ENCODE results near the gene GRWD1.
A peak's percentile ranks its signal among the peaks of the same experiment; 100 is the strongest.

GRWD1 gene

GRCh38 chr19:48424694-48425219 lies 21.0 kb upstream of the GRWD1 start:
- peak; percentile 84 for DNase-seq

DNA sequence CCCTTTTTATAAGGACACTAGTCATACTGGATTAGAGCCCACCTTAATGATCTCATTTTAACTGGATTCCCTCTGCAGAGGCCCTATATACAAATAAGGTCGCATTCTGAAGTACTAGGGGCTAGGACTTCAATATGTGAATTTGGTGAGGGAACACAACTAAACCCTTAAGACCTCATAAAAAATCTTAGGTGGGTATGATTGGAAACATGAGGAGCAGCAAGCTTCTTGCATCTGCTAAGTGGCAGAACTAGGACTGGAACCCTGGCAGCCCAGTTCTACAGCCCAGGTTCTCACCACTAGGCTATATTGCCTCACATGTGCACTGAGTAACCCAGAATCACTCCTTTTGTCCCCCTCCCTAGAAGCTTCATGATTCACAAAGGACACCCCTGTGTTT lies 17.1 kb upstream of the GRWD1 start:
- DNase-seq, result no peak

- no peak for DNase-seq
Observed at GRCh38 chr19:48433337-48433736, 12.4 kb upstream of the GRWD1 start.

DNA sequence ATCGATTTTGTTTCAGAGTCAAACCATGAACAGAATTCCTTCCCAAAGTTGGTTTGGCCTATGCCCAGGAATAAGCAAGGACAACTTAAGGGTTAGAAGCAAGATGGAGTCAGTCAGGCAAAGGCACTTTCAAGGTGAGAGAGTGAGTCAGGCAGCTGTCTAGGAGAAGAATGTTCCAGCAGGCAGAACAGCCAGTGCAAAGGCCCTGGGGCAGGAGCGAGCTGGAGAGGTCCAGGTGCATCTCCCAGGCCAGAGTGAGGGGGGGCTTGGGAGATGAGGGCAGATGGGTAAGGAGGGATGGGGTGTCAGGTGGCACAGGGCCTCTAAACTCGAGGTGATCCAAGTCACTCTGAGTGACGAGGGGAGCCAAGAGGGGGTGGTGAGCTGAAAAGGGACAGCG lies 9.2 kb upstream of the GRWD1 start:
- no peak for DNase-seq

GRCh38 chr19:48441360-48442050 lies 4.3 kb upstream of the GRWD1 start:
- DNase-seq, result no peak

GRCh38 chr19:48442116-48443035 lies 3.4 kb upstream of the GRWD1 start:
- no peak for DNase-seq

DNA sequence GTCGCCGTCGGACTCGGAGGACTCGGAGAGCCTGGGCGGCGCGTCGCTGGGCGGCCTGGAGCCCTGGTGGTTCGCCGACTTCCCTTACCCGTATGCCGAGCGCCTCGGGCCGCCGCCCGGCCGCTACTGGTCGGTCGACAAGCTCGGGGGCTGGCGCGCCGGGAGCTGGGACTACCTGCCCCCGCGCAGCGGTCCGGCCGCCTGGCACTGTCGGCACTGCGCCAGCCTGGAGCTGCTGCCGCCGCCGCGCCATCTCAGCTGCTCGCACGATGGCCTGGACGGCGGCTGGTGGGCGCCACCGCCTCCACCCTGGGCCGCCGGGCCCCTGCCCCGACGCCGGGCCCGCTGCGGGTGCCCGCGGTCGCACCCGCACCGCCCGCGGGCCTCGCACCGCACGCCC lies 2.5 kb upstream of the GRWD1 start:
- DNase-seq, result no peak

GRCh38 chr19:48443731-48444128 lies 2.1 kb upstream of the GRWD1 start:
- no peak for DNase-seq

- DNase-seq, result no peak
Observed at GRCh38 chr19:48444129-48444935, 1.5 kb upstream of the GRWD1 start.

GRCh38 chr19:48444936-48445200 lies 915 bp upstream of the GRWD1 start:
- DNase-seq, result no peak

DNA sequence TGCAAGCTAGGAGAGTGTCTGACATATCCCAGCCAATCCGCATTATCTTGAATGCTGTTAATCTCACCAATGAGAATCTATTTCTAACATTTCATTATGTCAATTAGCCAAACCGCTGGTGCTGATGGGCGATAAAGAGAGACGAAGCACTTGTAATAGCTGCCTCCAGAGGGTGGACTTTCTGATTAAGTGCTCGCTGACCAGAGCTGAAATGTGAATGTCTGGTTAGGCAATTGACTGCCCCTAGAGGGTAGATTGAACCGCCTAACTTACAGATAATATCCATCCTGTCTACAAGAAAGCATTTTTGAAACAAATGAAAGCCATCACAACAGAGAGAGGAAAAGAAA lies 552 bp upstream of the GRWD1 start:
- peak; percentile 92 for DNase-seq

DNA sequence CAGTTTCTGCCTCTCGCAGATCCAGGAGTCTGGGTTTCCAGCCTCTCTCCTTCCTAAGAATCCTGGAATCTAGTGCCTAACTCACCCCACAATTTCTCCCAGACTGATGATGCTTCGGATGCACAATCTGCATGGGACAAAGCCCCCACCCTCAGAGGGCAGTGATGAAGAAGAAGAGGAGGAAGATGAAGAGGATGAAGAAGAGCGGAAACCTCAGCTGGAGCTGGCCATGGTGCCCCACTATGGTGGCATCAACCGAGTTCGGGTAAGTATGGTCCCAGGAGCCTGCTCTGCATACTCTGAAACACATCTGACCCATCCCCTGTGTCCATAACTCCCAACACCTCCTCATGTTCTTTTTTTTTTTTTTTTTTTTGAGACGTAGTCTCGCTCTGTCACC lies 796 bp downstream of the GRWD1 start:
- DNase-seq, result no peak

DNA sequence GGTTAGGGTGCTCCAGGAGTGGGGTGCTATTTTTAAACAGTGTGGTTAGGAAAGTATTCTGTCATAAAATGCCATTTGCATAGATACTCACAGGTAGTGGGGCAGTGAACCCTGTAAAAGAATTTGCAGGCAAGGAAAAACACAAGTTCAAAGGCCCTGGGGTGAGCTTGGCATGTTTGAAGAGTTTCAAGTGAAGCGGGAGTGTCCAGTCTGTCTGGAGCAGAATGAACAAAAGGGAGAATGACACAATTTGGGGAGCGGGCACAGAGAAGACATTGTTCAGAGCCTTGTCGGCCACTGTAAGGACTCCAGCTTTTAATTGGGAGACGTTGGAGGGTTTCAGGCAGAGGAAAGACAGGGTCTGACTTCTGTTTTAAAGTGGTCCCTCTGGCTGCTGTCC lies 2.8 kb downstream of the GRWD1 start:
- DNase-seq, result no peak

- no peak for DNase-seq
Observed at GRCh38 chr19:48450441-48450840, 4.7 kb downstream of the GRWD1 start.

GRCh38 chr19:48450863-48451262 lies 5.1 kb downstream of the GRWD1 start:
- no peak for DNase-seq

GRCh38 chr19:48451624-48452023 lies 5.8 kb downstream of the GRWD1 start:
- no peak for DNase-seq

GRCh38 chr19:48452289-48453190 lies 6.8 kb downstream of the GRWD1 start:
- DNase-seq, result no peak

DNA sequence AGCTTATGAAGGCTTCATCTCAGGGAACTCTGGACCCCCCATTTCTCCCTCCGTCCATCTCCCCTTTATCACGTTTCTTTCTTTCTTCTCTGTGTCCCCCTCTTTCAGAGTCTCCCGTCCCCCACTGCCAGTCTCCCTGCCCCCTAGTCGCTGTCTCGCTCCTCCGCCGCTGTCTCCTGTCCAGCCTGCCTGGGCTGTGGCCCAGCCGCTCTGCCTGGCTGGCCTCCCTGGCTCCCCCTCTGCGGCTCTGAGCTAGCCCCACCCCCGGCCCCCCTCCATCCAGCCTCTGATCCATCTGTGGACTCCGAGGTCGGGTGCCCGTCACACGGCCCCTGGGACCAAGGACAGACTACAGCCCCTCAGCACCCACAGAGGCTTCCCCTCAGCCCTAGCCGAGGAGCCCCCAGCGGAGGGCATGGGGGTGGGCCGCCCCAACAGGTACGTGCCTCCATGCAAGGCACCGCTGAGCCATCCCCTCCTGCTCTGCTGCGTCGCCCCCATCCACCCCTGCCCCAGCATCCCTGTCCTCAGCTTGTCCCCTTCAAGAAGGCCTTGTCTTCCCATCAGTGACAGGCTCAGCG lies 8.5 kb downstream of the GRWD1 start:
- DNase-seq, result no peak

GRCh38 chr19:48455171-48455907 lies 9.6 kb downstream of the GRWD1 start, which contains the start of gene KCNJ14:
Gene KCNJ14, plus strand, starts transcription at chr19:48455574. Its CDS starts 6,151 bp downstream, at chr19:48461725.
- no peak for DNase-seq

DNA sequence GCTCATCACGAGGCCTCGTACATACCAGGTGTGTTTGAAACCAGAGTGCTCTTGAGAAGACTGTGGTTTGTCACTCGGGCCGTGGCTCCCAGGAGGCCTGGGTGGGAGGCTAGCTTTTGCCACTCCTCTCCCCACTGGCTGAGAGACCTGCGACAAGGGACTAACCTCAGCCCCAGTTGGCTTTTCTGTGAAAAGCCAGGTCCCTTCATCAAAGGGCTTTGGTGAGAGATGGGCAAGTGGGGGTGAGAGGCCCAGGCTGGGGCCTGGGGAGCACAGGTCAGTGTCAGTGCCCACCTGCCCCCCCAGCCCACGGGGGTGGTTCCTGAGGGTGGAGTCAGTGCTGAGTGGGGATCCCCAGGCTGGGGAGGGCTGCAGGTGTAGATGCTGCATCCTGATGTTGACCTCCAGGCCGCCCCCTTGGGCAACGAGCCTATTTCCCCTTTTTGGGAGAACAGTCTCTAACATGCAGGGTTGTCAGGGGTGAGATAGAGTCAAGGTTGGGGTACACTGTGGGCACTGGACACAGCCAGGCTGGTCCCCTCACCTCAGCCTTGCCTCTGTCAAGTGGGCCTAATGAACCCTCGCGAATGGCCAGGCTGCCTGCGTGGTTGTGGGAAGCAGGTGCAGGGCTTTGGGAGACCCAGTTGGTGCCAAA lies 10.3 kb downstream of the GRWD1 start:
- no peak for DNase-seq

All from fibroblast of skin of back (primary cell).